H1 (cell line): ENCODE measurements around the gene WDR35. TPM values are rescaled to one million over a fixed set of nuclear protein-coding genes. Genes with fewer than 3 reads are reported as not detected.

Experiments
- CTCF ChIA-PET: fragments of 300-600 bp; sonication (Branson Sonifier 250); formaldehyde crosslinking; loops from one replicate; lab custom pipeline; 2021; ENCODE audit not compliant: partially characterized antibody; lab: Charles Lee
- POLR2A ChIA-PET: fragments of 300-600 bp; sonication (Branson Sonifier 250); formaldehyde crosslinking; loops from one replicate; lab custom pipeline; 2021; ENCODE audit warnings: inconsistent platforms; ENCODE audit not compliant: partially characterized antibody; lab: Charles Lee
- DNase-seq, 2 experiments: peaks; one replicate each; pipeline versions ENCODE4 v3.0.0 to v3.0.0-alpha.2; 2010 to 2022; ENCODE audit warnings: low spot score in 2 of 2, low read depth in 1 of 2, mixed read lengths in 1 of 2
- FAIRE-seq: peaks from 2 replicates; lab custom pipeline; 2011; peaks lifted over from hg19 to GRCh38; lab: Jason Lieb, UNC
- H2AFZ ChIP-seq: 2 replicates; pipeline ENCODE4 v1.8.1; 2012; ENCODE audit warnings: low read length, inconsistent platforms
- H2AK5ac ChIP-seq: 2 replicates; pipeline ENCODE4 v1.6.1; 2013; ENCODE audit warnings: low read depth, low read length
- H2BK120ac ChIP-seq: replicated peaks from 2 replicates; pipeline ENCODE3; 2013; ENCODE audit warnings: low read depth, low read length, inconsistent platforms
- H2BK12ac ChIP-seq: 2 replicates; pipeline ENCODE4 v1.6.1; 2013; ENCODE audit warnings: low read depth, low read length
- H2BK15ac ChIP-seq: 2 replicates; pipeline ENCODE4 v1.6.1; 2013; ENCODE audit warnings: low read length
- H2BK20ac ChIP-seq: 2 replicates; pipeline ENCODE4 v1.6.1; 2013; ENCODE audit warnings: low read length
- H2BK5ac ChIP-seq: 2 replicates; pipeline ENCODE4 v1.6.1; 2013; ENCODE audit warnings: low read depth, low read length
- H3K14ac ChIP-seq: 2 replicates; pipeline ENCODE4 v1.6.1; 2013; ENCODE audit warnings: inconsistent platforms; ENCODE audit not compliant: insufficient read length
- H3K18ac ChIP-seq: 2 replicates; pipeline ENCODE4 v1.6.1; 2013; ENCODE audit warnings: low read length; ENCODE audit errors: extremely low read depth
- H3K23ac ChIP-seq: 2 replicates; pipeline ENCODE4 v1.6.1; 2013; ENCODE audit warnings: inconsistent platforms; ENCODE audit not compliant: insufficient read length
- H3K23me2 ChIP-seq: 2 replicates; pipeline ENCODE4 v1.6.1; 2013; ENCODE audit warnings: low read depth, low read length
- H3K27ac ChIP-seq: 2 replicates; pipeline ENCODE4 v1.6.1; 2011; ENCODE audit warnings: low read depth, low read length, inconsistent platforms
- H3K27me3 ChIP-seq, 4 experiments: replicated peaks in 1 of 4; 1 replicate in 1 of 4; 2 replicates in 3 of 4; pipeline versions ENCODE4 v1.6.1 to v1.8.1; 2011 to 2013; ENCODE audit warnings: low read length in 3 of 4, mild to moderate bottlenecking in 3 of 4, inconsistent platforms in 2 of 4, mixed read lengths in 2 of 4, moderate library complexity in 1 of 4; ENCODE audit not compliant: control insufficient read depth in 3 of 4, insufficient read depth in 3 of 4; ENCODE audit errors: extremely low read depth in 1 of 4
- H3K36me3 ChIP-seq, 4 experiments: 2 replicates each; pipeline versions ENCODE4 v1.6.1 to v1.8.1; 2011 to 2013; ENCODE audit warnings: mild to moderate bottlenecking in 4 of 4, low read length in 3 of 4, moderate library complexity in 2 of 4, control low read depth in 1 of 4, inconsistent platforms in 1 of 4; ENCODE audit not compliant: insufficient read depth in 4 of 4, control insufficient read depth in 2 of 4
- H3K4ac ChIP-seq: replicated peaks from 2 replicates; pipeline ENCODE3; 2013; ENCODE audit warnings: low read length, low read depth, mixed read lengths, inconsistent platforms; ENCODE audit not compliant: insufficient read length
- H3K4me1 ChIP-seq, 4 experiments: replicated peaks in 1 of 4; 1 replicate in 1 of 4; 2 replicates in 3 of 4; pipeline versions ENCODE4 v1.6.1 to v1.8.1; 2011 to 2013; ENCODE audit warnings: low read length in 3 of 4, inconsistent platforms in 2 of 4, mixed read lengths in 1 of 4; ENCODE audit not compliant: insufficient read depth in 4 of 4, control insufficient read depth in 3 of 4
- H3K4me2 ChIP-seq, 2 experiments: 2 replicates each; pipeline versions ENCODE4 v1.6.1 to v1.8.1; 2011 to 2013; ENCODE audit warnings: low read depth in 2 of 2, low read length in 2 of 2, control low read depth in 1 of 2, inconsistent platforms in 1 of 2, mild to moderate bottlenecking in 1 of 2; ENCODE audit not compliant: insufficient read depth in 1 of 2
- H3K4me3 ChIP-seq, 4 experiments: fragments of 200-600, 300-600 bp in 1 of 4; sonication (generic), shearing (Covaris generic), sonication (Bioruptor Twin) in 1 of 4; 2 replicates each; pipeline versions ENCODE4 v1.5.1 to v1.8.1; 2011 to 2016; ENCODE audit warnings: low read length in 4 of 4, low read depth in 3 of 4, control low read depth in 2 of 4, inconsistent platforms in 2 of 4, mild to moderate bottlenecking in 2 of 4, mixed read lengths in 1 of 4, moderate library complexity in 1 of 4; ENCODE audit not compliant: insufficient read depth in 2 of 4; ENCODE audit errors: extremely low read depth in 1 of 4
- H3K56ac ChIP-seq: replicated peaks from 2 replicates; pipeline ENCODE3; 2013; ENCODE audit warnings: low read depth, mild to moderate bottlenecking, mixed read lengths, low read length, inconsistent platforms; ENCODE audit not compliant: insufficient read length
- H3K79me1 ChIP-seq: 2 replicates; pipeline ENCODE4 v1.6.1; 2013; ENCODE audit warnings: low read depth, low read length, control low read depth
- H3K79me2 ChIP-seq, 2 experiments: 2 replicates each; pipeline versions ENCODE4 v1.6.1 to v1.8.1; 2012 to 2013; ENCODE audit warnings: low read length in 2 of 2, mild to moderate bottlenecking in 2 of 2, inconsistent platforms in 1 of 2; ENCODE audit not compliant: insufficient read depth in 2 of 2, control insufficient read depth in 1 of 2
- H3K9ac ChIP-seq, 4 experiments: replicated peaks in 1 of 4; 1 replicate in 1 of 4; 2 replicates in 3 of 4; pipeline versions ENCODE4 v1.6.1 to v1.8.1; 2011 to 2013; ENCODE audit warnings: low read depth in 3 of 4, low read length in 3 of 4, control low read depth in 2 of 4, mild to moderate bottlenecking in 2 of 4, moderate library complexity in 2 of 4, inconsistent platforms in 1 of 4; ENCODE audit errors: extremely low read depth in 1 of 4
- H3K9me3 ChIP-seq, 2 experiments: 2 replicates each; pipeline versions ENCODE4 v1.6.1 to v1.8.1; 2012 to 2013; ENCODE audit warnings: mild to moderate bottlenecking in 2 of 2, moderate library complexity in 2 of 2, control low read depth in 1 of 2, inconsistent platforms in 1 of 2, low read depth in 1 of 2, low read length in 1 of 2, mixed read lengths in 1 of 2; ENCODE audit not compliant: insufficient read depth in 2 of 2
- H4K20me1 ChIP-seq, 2 experiments: replicated peaks in 1 of 2; 2 replicates each; pipeline versions ENCODE3 to v1.8.1; 2011 to 2013; ENCODE audit warnings: inconsistent platforms in 2 of 2, low read length in 2 of 2, mild to moderate bottlenecking in 1 of 2; ENCODE audit not compliant: insufficient read depth in 2 of 2, control insufficient read depth in 1 of 2
- H4K5ac ChIP-seq: 2 replicates; pipeline ENCODE4 v1.6.1; 2013; ENCODE audit warnings: low read length, low read depth, mixed read lengths, inconsistent platforms; ENCODE audit not compliant: insufficient read length
- H4K8ac ChIP-seq: 2 replicates; pipeline ENCODE4 v1.8.0; 2013; ENCODE audit warnings: mild to moderate bottlenecking, moderate library complexity, low read length, inconsistent platforms; ENCODE audit not compliant: insufficient read depth; ENCODE audit errors: extremely low read depth
- H4K91ac ChIP-seq: replicated peaks from 2 replicates; pipeline ENCODE3; 2013; ENCODE audit warnings: low read length, mixed read lengths, inconsistent platforms; ENCODE audit not compliant: insufficient read length
- BCL11A ChIP-seq, 2 experiments: IDR thresholded peaks; one replicate each; pipeline ENCODE4 v1.6.1; 2011; ENCODE audit warnings: low read depth in 2 of 2, low read length in 2 of 2, mild to moderate bottlenecking in 2 of 2
- EP300 ChIP-seq, 2 experiments: IDR thresholded peaks; 1 replicate in 1 of 2; 2 replicates in 1 of 2; pipeline ENCODE4 v1.6.1; 2011 to 2012; ENCODE audit warnings: low read depth in 2 of 2, low read length in 2 of 2, mild to moderate bottlenecking in 2 of 2, borderline replicate concordance in 1 of 2, inconsistent platforms in 1 of 2, moderate library complexity in 1 of 2
- KDM4A ChIP-seq: IDR thresholded peaks from one replicate; pipeline ENCODE4 v1.7.1; 2012; ENCODE audit warnings: low read depth, mild to moderate bottlenecking, moderate library complexity, low read length, inconsistent platforms; ENCODE audit not compliant: severe bottlenecking
- POLR2AphosphoS5 ChIP-seq: IDR thresholded peaks from 2 replicates; pipeline ENCODE4 v1.6.1; 2011; ENCODE audit warnings: low read depth, low read length
- SP4 ChIP-seq: IDR thresholded peaks from 2 replicates; pipeline ENCODE4 v1.6.1; 2012; ENCODE audit warnings: low read length, inconsistent platforms
- WGBS, 2 experiments: shearing (Covaris generic) in 1 of 2; methylation state at CpG; one replicate each; pipeline versions ENCODE4 v1.1.6 to v1.1.7; 2013 to 2015; ENCODE audit warnings: low lambda C conversion rate in 2 of 2, mixed read lengths in 2 of 2, inconsistent platforms in 1 of 2, low coverage in 1 of 2, missing lambda C conversion rate in 1 of 2; ENCODE audit not compliant: insufficient replicate concordance in 2 of 2, insufficient coverage in 1 of 2, insufficient read length in 1 of 2; ENCODE audit errors: extremely low coverage in 1 of 2, missing lambda C conversion rate in 1 of 2; 5-methylcytosine and 5-hydroxymethylcytosine counted together
- polyA plus RNA-seq, 7 experiments: library from polyadenylated mRNA; depleted of rRNA in 3 of 7; stranded (reverse) in 5 of 7; unstranded in 2 of 7; fragments of >200 nt in 5 of 7; fragments of 200-250 nt in 2 of 7; gene quantifications; 1 replicate in 5 of 7; 2 replicates in 1 of 7; 4 replicates in 1 of 7; pipeline versions ENCODE4 v1.2.1 to v1.2.3, GENCODE V29; 2011 to 2013; ENCODE audit warnings: missing spikeins in 2 of 7, mixed read lengths in 2 of 7
- total RNA-seq: library from RNA; stranded (reverse); fragmentation: NEBNext Ultra II Directional; extraction: Animal tissue kit (Norgen Biotek cat#: 25700); gene quantifications from 2 replicates; pipeline ENCODE4 v1.2.1, GENCODE V29; 2021
- TF ChIP-seq, protein P1 (sequence below): IDR thresholded peaks from 2 replicates; pipeline ENCODE4 v1.6.1; 2012; ENCODE audit warnings: inconsistent platforms

Gene WDR35
- total and polyA plus RNA-seq, 2 of the 8 experiments (the other 6 are each of a cell fraction or from before 2014, with no cell fraction given) = 9.0 to 25.5 TPM

DNA sequence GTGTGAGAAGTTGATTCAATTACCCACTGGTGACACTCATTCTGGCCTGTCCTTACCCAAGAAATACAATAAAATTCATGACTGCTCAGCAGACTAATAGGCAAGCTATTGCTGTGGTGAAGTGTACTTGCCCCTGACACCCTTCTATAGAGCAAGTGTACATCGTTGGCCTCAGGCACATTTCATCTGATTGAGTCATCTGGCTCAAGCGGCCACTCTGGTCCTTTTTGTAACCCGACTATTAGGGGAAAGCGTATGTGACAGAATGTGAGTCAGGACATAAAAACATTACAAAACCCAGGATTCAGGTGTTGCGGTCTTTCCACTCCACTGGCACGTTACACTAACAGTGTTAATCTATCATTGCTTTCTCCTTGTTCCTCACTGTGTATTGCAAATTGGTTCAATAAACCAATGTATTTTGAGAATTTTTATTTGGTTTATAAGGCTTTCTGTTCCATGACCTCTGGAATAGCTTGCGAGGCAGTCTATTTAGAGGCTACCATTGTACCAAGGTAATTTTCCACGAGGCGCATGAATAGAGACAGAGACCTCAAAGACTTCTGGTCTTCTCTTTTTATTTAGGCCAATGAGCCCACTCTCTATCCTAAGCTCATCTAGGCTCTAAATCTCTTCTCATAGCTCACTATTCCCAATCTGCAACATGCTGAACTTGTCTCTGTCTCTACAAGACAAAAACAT is 77.9 kb downstream of the WDR35 start:
- Histone ChIP-seq H3K79me1 (no peaks in the 10 kb centered on the region), H4K20me1 (peaks cover 0 to 1% of the 10 kb centered on the region in 2 experiments), H3K9ac (no peak overlapping the region), H3K36me3 (peaks cover 0 to 3% (median 0%) of the 10 kb centered on the region in 4 experiments; a peak in 1 of 8 replicates), H2BK120ac (no peak overlapping the region), H4K5ac (no peak overlapping the region), H3K18ac (no peak overlapping the region), H3K27ac (no peak overlapping the region), H3K23ac (no peak overlapping the region), H2BK15ac (no peak overlapping the region), H3K4me2 (no peak overlapping the region), H3K79me2 (no peaks in the 10 kb centered on the region), H2AK5ac (no peak overlapping the region), H4K8ac (no peak overlapping the region), H3K14ac (no peak overlapping the region), H2BK12ac (no peak overlapping the region), H2BK20ac (no peak overlapping the region), H2BK5ac (no peak overlapping the region), H3K4me1 (peaks cover 0 to 4% (median 0%) of the 10 kb centered on the region in 4 experiments; a peak in 2 of 7 replicates), H3K4ac (no peak overlapping the region), H3K27me3 (no peaks in the 10 kb centered on the region), H4K91ac (no peak overlapping the region), H2AFZ (no peak overlapping the region), H3K4me3 (no peak overlapping the region), H3K9me3 (no peaks in the 10 kb centered on the region), H3K56ac (no peak overlapping the region), H3K23me2 (no peaks in the 10 kb centered on the region)
- 95% methylated on average over 9 of the region's 9 CpGs; no CpG with 5 or more reads in 1 of the 2 experiments for WGBS, 2 experiments
- TF ChIP-seq POLR2AphosphoS5 (no peak), BCL11A (IDR thresholded peaks at IDR 0.05; ENCODE audit: low read depth in 2 of 2, low read length in 2 of 2) (no peak), EP300 (IDR thresholded peaks at IDR 0.05; ENCODE audit: borderline replicate concordance in 1 of 2, low read depth in 2 of 2, low read length in 2 of 2) (no peak), KDM4A (no peak), SP4 (no peak)
- TF ChIP-seq, protein P1, sequence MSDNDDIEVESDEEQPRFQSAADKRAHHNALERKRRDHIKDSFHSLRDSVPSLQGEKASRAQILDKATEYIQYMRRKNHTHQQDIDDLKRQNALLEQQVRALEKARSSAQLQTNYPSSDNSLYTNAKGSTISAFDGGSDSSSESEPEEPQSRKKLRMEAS = no peak
- DNase-seq = no peak
- ChIA-PET POLR2A (interaction anchor here (0.9 to 2.1 kb wide), 2 partner anchors 11 to 14 kb away, joined by 3 to 7 read pairs; partner anchors contain the start of gene TTC32), CTCF (interaction anchor here (1.0 kb wide), 2 partner anchors 9 to 103 kb away, joined by 3 read pairs; no protein-coding TSS in a partner anchor)
- FAIRE-seq = no peak
